Activated naive CD8-positive, alpha-beta T cell treated with anti-CD3 and anti-CD28 coated beads, Interleukin-2, amount 50 U/mL, for 24 hours (primary cell): ENCODE data around the gene CCDC85A.
A peak's percentile ranks its signal among the peaks of the same experiment; 100 is the strongest.
"Not testable (repeated sequence)": the region's sequence is repeated elsewhere in the genome, so short reads cannot be mapped to it uniquely, and the experiment has no call there.

Source experiments
- ATAC-seq: fragments of 150-1000 bp; cut with Tn5 transposase; one replicate; pipeline ENCODE4 v1.10.0; 2021
- DNase-seq: peaks from one replicate; pipeline ENCODE4 v3.0.0; 2021
- H3K27ac Mint-ChIP-seq: one replicate; pipeline ENCODE4 v1.8.0; 2021; ENCODE audit warnings: mild to moderate bottlenecking, mixed read lengths
- H3K27me3 Mint-ChIP-seq: one replicate; pipeline ENCODE4 v1.8.0; 2021; ENCODE audit warnings: mixed read lengths
- H3K36me3 Mint-ChIP-seq: one replicate; pipeline ENCODE4 v1.8.0; 2021; ENCODE audit warnings: low read depth, mixed read lengths
- H3K4me1 Mint-ChIP-seq: one replicate; pipeline ENCODE4 v1.8.0; 2021; ENCODE audit warnings: mixed read lengths
- H3K4me3 Mint-ChIP-seq: one replicate; pipeline ENCODE4 v1.8.0; 2021; ENCODE audit warnings: mild to moderate bottlenecking, moderate library complexity, mixed read lengths
- H3K9me3 Mint-ChIP-seq: one replicate; pipeline ENCODE4 v1.8.0; 2021; ENCODE audit warnings: mixed read lengths

The CCDC85A gene

GRCh38 chr2:56183643-56184499 is at the start of gene CCDC85A:
Gene CCDC85A (plus strand): TSS chr2:56183990. CDS start chr2:56184625, 635 bp downstream.
- Mint-ChIP-seq H3K36me3 (no peaks in the 10 kb centered on the region), H3K4me1 (peaks cover 5% of the 10 kb centered on the region), H3K9me3 (no peaks in the 10 kb centered on the region), H3K27me3 (peaks cover 51% of the 10 kb centered on the region), H3K4me3 (no peak within 1 kb of the TSS), H3K27ac (no peak within 1 kb of the TSS)
- ATAC-seq = peak; percentile 87
- DNase-seq = peak; percentile 78

GRCh38 chr2:56134861-56135260 is 48.9 kb upstream of the CCDC85A start:
- ATAC-seq = no peak
- Mint-ChIP-seq H3K36me3 (no peaks in the 10 kb centered on the region), H3K27ac (no peak overlapping the region), H3K4me1 (no peaks in the 10 kb centered on the region), H3K4me3 (no peak overlapping the region), H3K27me3 (peaks cover 2% of the 10 kb centered on the region), H3K9me3 (no peaks in the 10 kb centered on the region)
- no peak for DNase-seq

DNA sequence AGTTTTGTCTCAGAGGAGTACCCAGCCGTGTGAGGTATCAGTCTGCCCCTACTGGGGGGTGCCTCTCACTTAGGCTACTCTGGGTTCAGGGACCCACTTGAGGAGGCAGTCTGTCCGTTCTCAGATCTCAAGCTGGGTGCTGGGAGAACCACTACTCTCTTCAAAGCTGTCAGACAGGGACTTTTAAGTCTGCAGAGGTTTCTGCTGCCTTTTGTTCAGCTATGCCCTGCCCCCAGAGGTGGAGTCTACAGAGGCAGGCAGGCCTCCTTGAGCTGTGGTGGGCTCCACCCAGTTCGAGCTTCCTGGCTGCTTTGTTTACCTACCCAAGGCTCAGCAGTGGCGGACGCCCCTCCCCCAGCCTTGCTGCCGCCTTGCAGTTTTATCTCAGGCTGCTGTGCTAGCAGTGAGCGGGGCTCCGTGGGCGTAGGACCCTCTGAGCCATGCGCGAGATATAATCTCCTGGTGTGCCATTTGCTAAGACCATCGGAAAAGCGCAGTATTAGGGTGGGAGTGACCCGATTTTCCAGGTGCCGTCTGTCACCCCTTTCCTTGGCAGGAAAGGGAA is 41.2 kb upstream of the CCDC85A start:
- H3K27ac Mint-ChIP-seq, H3K27me3 Mint-ChIP-seq: not testable (repeated sequence)

DNA sequence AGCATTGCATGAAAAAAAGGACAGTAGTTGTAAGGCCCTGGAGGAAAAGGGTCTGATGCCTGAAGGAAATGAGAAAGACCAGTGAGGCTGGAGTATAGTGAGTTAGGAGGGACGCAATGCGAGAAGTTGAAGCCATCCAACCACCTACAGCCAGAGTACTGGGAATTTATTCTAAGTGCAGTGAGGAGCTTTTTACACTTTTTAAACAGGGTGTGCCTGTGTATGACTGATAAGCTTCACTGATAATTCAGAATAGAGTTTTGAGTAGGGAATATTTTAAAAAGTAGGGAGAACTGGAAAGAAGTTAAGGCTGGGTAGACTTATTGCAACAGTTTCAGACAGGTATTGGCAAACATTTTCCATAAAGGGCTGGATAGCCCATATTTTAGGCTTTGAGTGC is 35.9 kb upstream of the CCDC85A start:
- Mint-ChIP-seq H3K4me1 (no peaks in the 10 kb centered on the region), H3K4me3 (no peak overlapping the region), H3K36me3 (no peaks in the 10 kb centered on the region), H3K27ac (no peak overlapping the region), H3K27me3 (peaks cover 1% of the 10 kb centered on the region), H3K9me3 (peaks cover 5% of the 10 kb centered on the region)
- ATAC-seq (no peak), DNase-seq (no peak)

More for the DNA sequence above, 41.2 kb upstream of the CCDC85A start:
- H3K4me1 Mint-ChIP-seq, H3K4me3 Mint-ChIP-seq, H3K9me3 Mint-ChIP-seq, ATAC-seq, DNase-seq, H3K36me3 Mint-ChIP-seq: not testable (repeated sequence)

DNA sequence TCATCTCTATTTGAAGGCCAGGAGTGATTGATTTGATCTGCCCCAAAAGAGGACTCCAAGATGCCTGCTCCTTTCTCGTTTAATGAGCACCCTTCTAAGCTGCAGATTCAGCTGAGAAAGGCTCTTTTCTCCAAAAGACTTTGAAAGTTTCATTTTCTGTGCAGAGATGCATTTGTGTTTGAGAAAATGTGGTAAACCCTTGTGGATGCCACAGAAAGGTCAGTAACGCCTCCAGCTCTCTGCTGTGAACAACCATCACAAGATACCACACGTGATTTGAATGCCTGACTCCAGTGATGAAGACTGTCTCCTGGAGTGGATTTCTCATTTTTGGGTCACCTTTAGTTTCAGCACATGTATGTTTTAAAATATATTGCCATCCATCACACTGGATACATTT is 35.0 kb upstream of the CCDC85A start:
- Mint-ChIP-seq H3K27me3 (peaks cover 1% of the 10 kb centered on the region), H3K36me3 (no peaks in the 10 kb centered on the region), H3K4me3 (no peak overlapping the region), H3K27ac (no peak overlapping the region), H3K9me3 (no peaks in the 10 kb centered on the region), H3K4me1 (no peaks in the 10 kb centered on the region)
- no peak for ATAC-seq
- no peak for DNase-seq

- Mint-ChIP-seq H3K4me3 (no peak overlapping the region), H3K27me3 (no peaks in the 10 kb centered on the region), H3K9me3 (no peaks in the 10 kb centered on the region), H3K36me3 (no peaks in the 10 kb centered on the region), H3K4me1 (no peaks in the 10 kb centered on the region), H3K27ac (no peak overlapping the region)
- no peak for DNase-seq
- ATAC-seq = no peak
Measured at GRCh38 chr2:56151841-56152240, 31.9 kb upstream of the CCDC85A start.

DNA sequence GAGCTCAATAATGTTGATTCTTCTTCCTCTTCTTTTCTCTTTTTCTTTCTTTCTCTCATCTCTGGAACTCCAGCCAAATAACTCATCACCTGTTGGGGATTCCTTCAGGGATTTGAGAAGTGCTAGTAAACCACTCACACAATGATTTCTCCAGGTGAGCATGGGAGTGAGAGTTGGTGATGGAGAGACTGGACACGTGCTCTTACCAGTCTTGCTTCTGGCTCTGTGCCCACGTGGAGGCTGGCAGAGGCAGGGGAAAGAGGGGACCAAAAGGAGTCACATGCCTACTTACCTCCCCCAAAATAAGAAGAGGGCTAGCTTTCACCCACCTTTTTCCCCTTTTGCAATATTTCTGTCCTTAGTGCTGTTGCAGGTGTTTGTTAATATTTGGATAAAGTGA is 28.6 kb upstream of the CCDC85A start:
- no peaks in the 10 kb centered on the region for H3K27me3 Mint-ChIP-seq
- H3K9me3 Mint-ChIP-seq = no peaks in the 10 kb centered on the region
- no peak for DNase-seq
- H3K4me3 Mint-ChIP-seq = no peak overlapping the region
- no peak overlapping the region for H3K27ac Mint-ChIP-seq
- no peaks in the 10 kb centered on the region for H3K4me1 Mint-ChIP-seq
- ATAC-seq = no peak
- H3K36me3 Mint-ChIP-seq = no peaks in the 10 kb centered on the region

- not testable (repeated sequence) for ATAC-seq, H3K27ac Mint-ChIP-seq, H3K9me3 Mint-ChIP-seq, H3K4me3 Mint-ChIP-seq, H3K36me3 Mint-ChIP-seq, H3K27me3 Mint-ChIP-seq, DNase-seq, H3K4me1 Mint-ChIP-seq
Measured at GRCh38 chr2:56159875-56160274, 23.9 kb upstream of the CCDC85A start.

GRCh38 chr2:56167616-56168562 is 15.9 kb upstream of the CCDC85A start:
- no peak overlapping the region for H3K4me3 Mint-ChIP-seq
- no peak overlapping the region for H3K27ac Mint-ChIP-seq
- ATAC-seq (no peak), DNase-seq (no peak)
- no peaks in the 10 kb centered on the region for H3K36me3 Mint-ChIP-seq
- no peaks in the 10 kb centered on the region for H3K27me3 Mint-ChIP-seq
- peaks cover 4% of the 10 kb centered on the region for H3K9me3 Mint-ChIP-seq
- H3K4me1 Mint-ChIP-seq = no peaks in the 10 kb centered on the region

- Mint-ChIP-seq H3K36me3 (no peaks in the 10 kb centered on the region), H3K4me3 (no peak overlapping the region), H3K27ac (no peak overlapping the region), H3K9me3 (peaks cover 4% of the 10 kb centered on the region), H3K27me3 (no peaks in the 10 kb centered on the region), H3K4me1 (no peaks in the 10 kb centered on the region)
- ATAC-seq = no peak
- no peak for DNase-seq
Measured at GRCh38 chr2:56169521-56169920, 14.3 kb upstream of the CCDC85A start.

- no peak overlapping the region for H3K27ac Mint-ChIP-seq
- H3K27me3 Mint-ChIP-seq = no peaks in the 10 kb centered on the region
- DNase-seq (no peak), ATAC-seq (no peak)
- peaks cover 4% of the 10 kb centered on the region for H3K9me3 Mint-ChIP-seq
- H3K36me3 Mint-ChIP-seq = no peaks in the 10 kb centered on the region
- H3K4me1 Mint-ChIP-seq = no peaks in the 10 kb centered on the region
- H3K4me3 Mint-ChIP-seq = no peak overlapping the region
Measured at GRCh38 chr2:56170504-56170903, 13.3 kb upstream of the CCDC85A start.

- no peak overlapping the region for H3K4me3 Mint-ChIP-seq
- no peak overlapping the region for H3K27ac Mint-ChIP-seq
- no peaks in the 10 kb centered on the region for H3K36me3 Mint-ChIP-seq
- no peak for DNase-seq
- H3K9me3 Mint-ChIP-seq = peaks cover 4% of the 10 kb centered on the region
- no peaks in the 10 kb centered on the region for H3K4me1 Mint-ChIP-seq
- ATAC-seq = no peak
- no peaks in the 10 kb centered on the region for H3K27me3 Mint-ChIP-seq
Measured at GRCh38 chr2:56170988-56171387, 12.8 kb upstream of the CCDC85A start.

DNA sequence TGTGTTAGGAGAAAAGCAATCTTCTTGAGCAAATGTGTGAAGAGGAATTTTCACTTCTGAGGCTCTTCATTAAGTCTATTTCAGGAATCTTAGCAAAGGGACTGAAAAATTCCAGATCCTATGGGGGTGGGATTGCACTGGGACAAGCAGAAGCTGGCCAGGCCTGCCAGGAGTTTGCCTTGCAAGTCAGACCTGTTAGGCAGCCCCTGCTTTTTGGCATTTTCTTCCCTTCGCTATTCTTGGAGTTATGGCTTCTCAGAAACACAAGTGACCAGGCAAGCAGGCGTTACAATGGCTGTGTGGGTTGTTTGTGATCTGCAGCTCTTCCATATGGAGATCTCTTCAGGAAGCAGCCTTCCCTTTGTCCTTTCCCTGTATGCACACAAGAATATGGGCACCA is 8.0 kb upstream of the CCDC85A start:
- peaks cover 2% of the 10 kb centered on the region for H3K27me3 Mint-ChIP-seq
- H3K9me3 Mint-ChIP-seq = peaks cover 4% of the 10 kb centered on the region
- DNase-seq (no peak), ATAC-seq (no peak)
- H3K27ac Mint-ChIP-seq = no peak overlapping the region
- H3K4me3 Mint-ChIP-seq = no peak overlapping the region
- H3K36me3 Mint-ChIP-seq = no peaks in the 10 kb centered on the region
- H3K4me1 Mint-ChIP-seq = no peaks in the 10 kb centered on the region

DNA sequence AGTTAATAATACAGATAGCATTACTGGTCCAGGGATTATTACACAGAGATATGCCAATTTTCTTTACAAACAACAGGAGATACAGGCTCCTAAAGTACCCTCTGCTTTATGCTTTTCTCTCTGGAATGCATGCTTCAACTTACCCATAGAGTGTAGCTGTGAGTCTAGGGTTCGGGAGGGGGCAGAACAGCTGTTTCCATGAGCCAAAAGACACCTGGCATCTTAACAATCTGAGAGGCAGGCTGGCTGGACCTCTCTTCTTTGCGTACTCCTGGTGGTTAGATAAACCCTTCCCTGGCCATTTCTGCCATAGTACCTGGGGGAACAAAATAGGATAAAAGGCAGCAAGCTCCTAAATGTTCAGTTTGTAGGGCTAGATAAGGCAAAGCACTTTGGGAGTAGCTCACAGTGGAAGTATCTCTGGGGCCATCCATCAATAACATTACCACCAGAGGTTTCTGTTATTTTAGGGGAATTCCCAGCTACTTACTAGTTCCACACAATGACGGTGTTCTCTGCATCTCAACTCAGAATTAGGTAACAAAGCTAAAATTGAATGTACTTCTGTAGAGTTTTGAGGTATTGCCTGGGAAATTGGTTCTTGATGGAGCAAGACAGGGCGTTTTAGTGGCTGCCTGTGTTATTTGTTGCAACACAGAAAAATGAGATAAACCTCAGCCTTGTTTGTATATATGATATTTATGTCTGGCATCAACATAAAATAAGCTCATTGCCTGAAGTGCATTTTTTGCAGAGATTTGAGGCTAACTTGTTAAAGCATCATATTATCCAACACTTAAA is 6.2 kb upstream of the CCDC85A start:
- no peak overlapping the region for H3K27ac Mint-ChIP-seq
- peaks cover 11% of the 10 kb centered on the region for H3K27me3 Mint-ChIP-seq
- H3K4me1 Mint-ChIP-seq = no peaks in the 10 kb centered on the region
- H3K36me3 Mint-ChIP-seq = no peaks in the 10 kb centered on the region
- H3K9me3 Mint-ChIP-seq = no peaks in the 10 kb centered on the region
- H3K4me3 Mint-ChIP-seq = no peak overlapping the region
- DNase-seq (no peak), ATAC-seq (no peak)
